Chondrocyte (in vitro differentiated cells): ENCODE measurements around the gene REPS1. TPM values are rescaled to one million over a fixed set of nuclear protein-coding genes. Genes with fewer than 3 reads are reported as not detected.

Experiments
- DNase-seq: peaks from one replicate; pipeline ENCODE4 v3.0.0; 2021; ENCODE audit warnings: mixed read lengths, low spot score
- H3K27ac Mint-ChIP-seq: one replicate; pipeline ENCODE4 v1.8.0; 2021; ENCODE audit warnings: mild to moderate bottlenecking, moderate library complexity, mixed read lengths; ENCODE audit not compliant: unreplicated experiment
- H3K27me3 Mint-ChIP-seq: 2 replicates; pipeline ENCODE4 v1.8.0; 2021; ENCODE audit warnings: low read depth, mixed read lengths
- H3K36me3 Mint-ChIP-seq: 2 replicates; pipeline ENCODE4 v1.8.0; 2021; ENCODE audit warnings: low read depth, mixed read lengths
- H3K4me1 Mint-ChIP-seq: 2 replicates; pipeline ENCODE4 v1.8.0; 2021; ENCODE audit warnings: low read depth, mild to moderate bottlenecking, mixed read lengths
- H3K4me3 Mint-ChIP-seq: one replicate; pipeline ENCODE4 v1.8.0; 2021; ENCODE audit warnings: mild to moderate bottlenecking, moderate library complexity, mixed read lengths; ENCODE audit not compliant: unreplicated experiment
- H3K9me3 Mint-ChIP-seq: 2 replicates; pipeline ENCODE4 v1.8.0; 2021; ENCODE audit warnings: low read depth, mixed read lengths
- total RNA-seq: library from RNA; stranded (reverse); gene quantifications from 3 replicates; pipeline ENCODE4 v1.2.1, GENCODE V29; 2021
- TF ChIP-seq, protein P1 (sequence below): fragments of 200-600 bp; sonication (generic); IDR thresholded peaks from 2 replicates; pipeline ENCODE4 v1.5.0; 2021; ENCODE audit warnings: antibody characterized with exemption, mild to moderate bottlenecking, moderate library complexity

The REPS1 gene
- total RNA-seq, 1 donor from 2014 or later = 26.5 TPM

DNA sequence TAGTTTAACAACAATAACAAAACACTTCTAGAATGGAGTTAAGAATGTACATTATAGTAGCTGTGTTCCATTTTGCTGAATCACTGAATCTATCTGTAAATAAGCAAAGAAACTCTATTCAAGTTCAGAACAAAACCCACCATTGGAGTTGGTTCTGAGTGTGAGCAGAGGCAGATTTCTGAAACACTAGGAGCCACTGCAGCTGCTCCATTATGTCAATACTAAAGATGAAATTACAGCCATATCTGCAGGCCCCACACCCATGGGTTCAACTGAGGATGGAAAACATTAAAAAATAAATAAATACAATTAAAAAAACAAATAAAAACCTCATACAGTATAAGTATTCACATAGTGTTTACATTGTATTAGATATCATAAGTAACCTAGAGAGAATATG lies 91.0 kb downstream of the REPS1 start:
- TF ChIP-seq, protein P1, sequence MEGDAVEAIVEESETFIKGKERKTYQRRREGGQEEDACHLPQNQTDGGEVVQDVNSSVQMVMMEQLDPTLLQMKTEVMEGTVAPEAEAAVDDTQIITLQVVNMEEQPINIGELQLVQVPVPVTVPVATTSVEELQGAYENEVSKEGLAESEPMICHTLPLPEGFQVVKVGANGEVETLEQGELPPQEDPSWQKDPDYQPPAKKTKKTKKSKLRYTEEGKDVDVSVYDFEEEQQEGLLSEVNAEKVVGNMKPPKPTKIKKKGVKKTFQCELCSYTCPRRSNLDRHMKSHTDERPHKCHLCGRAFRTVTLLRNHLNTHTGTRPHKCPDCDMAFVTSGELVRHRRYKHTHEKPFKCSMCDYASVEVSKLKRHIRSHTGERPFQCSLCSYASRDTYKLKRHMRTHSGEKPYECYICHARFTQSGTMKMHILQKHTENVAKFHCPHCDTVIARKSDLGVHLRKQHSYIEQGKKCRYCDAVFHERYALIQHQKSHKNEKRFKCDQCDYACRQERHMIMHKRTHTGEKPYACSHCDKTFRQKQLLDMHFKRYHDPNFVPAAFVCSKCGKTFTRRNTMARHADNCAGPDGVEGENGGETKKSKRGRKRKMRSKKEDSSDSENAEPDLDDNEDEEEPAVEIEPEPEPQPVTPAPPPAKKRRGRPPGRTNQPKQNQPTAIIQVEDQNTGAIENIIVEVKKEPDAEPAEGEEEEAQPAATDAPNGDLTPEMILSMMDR = no peak
- Mint-ChIP-seq H3K27me3 (no peaks in the 10 kb centered on the region), H3K4me3 (no peak overlapping the region), H3K4me1 (no peaks in the 10 kb centered on the region), H3K9me3 (no peaks in the 10 kb centered on the region), H3K27ac (no peak overlapping the region), H3K36me3 (peaks cover 14% of the 10 kb centered on the region)
- DNase-seq = no peak

DNA sequence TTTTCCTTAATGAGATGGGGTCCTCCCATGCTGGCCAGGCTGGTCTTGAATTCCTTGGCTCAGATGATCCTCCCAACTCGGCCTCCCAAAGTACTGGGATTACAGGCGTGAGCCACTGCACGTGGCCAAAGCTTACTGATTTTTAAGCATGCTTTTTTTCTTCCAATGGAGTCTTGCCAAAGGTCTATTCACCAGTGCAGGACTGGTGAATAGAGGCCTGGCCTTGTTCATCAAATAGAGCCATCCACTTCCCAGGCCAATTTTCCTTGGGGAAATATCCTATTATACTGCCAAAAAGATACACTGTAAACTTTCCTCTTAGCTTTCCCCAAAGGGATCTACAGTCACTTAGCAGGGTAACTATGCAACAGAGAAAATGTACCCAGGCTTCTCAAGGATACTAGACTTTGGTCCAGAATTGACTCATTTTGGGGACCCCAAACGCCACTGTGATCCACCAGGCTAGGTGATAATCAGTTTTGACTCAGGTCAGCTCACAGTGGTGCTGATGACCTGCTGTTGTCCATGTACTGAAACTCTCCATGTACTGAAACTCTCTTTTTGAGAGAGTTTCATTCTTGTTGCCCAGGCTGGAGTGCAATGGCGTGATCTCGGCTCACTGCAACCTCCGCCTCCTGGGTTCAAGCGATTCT lies 91.8 kb downstream of the REPS1 start:
- TF ChIP-seq, protein P1 = no peak
- Mint-ChIP-seq H3K27me3 (no peaks in the 10 kb centered on the region), H3K4me3 (no peak overlapping the region), H3K27ac (no peak overlapping the region), H3K4me1 (no peaks in the 10 kb centered on the region), H3K9me3 (peaks cover 4% of the 10 kb centered on the region), H3K36me3 (peaks cover 13% of the 10 kb centered on the region)
- DNase-seq = no peak

DNA sequence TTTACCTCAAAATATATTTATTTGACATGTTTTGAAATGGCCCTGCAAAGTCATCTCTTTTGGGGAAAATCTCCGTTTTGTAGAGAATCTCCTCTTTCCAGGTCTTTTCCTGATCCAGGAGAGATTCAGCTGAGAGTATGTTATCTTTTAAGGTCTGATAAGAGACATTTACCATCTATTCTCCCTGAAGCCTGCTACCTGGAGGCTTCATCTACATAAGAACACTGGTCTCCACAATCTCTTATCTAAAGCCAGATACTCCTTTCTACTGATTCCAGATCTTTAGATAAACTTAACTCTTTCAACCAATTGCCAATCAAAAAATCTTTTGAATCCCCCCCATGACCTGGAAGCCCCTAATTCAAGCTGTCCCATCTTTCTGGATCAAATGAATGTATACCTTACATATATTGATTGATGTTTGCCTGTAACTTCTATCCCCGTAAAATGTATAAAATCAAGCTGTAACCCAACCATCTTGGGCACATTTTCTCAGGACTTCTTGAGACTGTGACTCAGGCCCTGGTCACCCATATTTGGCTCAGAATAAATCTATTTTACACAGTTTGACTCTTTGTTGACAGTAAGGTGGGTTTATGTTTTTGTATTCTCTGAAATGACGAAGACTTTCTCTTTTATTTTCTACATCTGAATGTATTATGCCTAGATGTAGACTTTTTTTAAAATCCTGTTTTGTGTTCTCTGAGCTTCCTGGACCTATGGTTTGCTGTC lies 96.6 kb downstream of the REPS1 start:
- DNase-seq = no peak
- no peak overlapping the region for H3K27ac Mint-ChIP-seq

DNA sequence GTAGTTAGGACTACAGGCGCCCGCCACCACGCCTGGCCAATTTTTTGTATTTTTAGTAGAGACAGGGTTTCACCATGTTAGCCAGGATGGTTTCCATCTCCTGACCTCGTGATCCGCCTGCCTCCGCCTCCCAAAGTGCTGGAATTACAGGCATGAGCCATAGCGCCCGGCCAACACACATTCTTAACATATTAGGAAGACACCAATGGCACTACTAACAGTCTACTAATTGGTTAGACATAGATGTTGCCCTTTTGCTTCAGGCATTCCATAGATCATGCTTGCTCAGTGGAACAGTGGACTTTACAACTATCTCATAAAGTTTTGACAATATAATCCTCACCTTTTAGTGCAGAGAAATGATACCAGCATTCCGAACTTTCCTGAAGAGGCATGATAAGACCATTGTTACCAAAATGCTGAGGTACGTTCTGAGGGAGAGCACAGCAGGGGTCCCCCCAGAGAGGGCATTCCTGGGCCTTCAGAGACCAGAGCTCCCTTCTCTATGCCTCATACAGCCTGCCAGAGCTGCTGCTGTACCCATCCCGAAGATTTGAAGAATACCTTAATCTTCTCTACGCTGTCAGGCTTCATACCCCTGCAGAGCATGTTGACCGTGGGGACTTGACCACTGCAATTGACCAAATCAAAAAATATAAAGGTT lies 102.8 kb downstream of the REPS1 start:
- Mint-ChIP-seq H3K27ac (no peak overlapping the region), H3K36me3 (peaks cover 2% of the 10 kb centered on the region), H3K4me1 (no peaks in the 10 kb centered on the region), H3K4me3 (no peak overlapping the region), H3K27me3 (no peaks in the 10 kb centered on the region), H3K9me3 (no peaks in the 10 kb centered on the region)
- TF ChIP-seq, protein P1 = no peak
- no peak for DNase-seq

More for the DNA sequence above, 96.6 kb downstream of the REPS1 start:
- Mint-ChIP-seq H3K4me3 (no peak overlapping the region), H3K9me3 (peaks cover 7% of the 10 kb centered on the region), H3K4me1 (no peaks in the 10 kb centered on the region), H3K36me3 (peaks cover 2% of the 10 kb centered on the region), H3K27me3 (no peaks in the 10 kb centered on the region)
- TF ChIP-seq, protein P1 = no peak

DNA sequence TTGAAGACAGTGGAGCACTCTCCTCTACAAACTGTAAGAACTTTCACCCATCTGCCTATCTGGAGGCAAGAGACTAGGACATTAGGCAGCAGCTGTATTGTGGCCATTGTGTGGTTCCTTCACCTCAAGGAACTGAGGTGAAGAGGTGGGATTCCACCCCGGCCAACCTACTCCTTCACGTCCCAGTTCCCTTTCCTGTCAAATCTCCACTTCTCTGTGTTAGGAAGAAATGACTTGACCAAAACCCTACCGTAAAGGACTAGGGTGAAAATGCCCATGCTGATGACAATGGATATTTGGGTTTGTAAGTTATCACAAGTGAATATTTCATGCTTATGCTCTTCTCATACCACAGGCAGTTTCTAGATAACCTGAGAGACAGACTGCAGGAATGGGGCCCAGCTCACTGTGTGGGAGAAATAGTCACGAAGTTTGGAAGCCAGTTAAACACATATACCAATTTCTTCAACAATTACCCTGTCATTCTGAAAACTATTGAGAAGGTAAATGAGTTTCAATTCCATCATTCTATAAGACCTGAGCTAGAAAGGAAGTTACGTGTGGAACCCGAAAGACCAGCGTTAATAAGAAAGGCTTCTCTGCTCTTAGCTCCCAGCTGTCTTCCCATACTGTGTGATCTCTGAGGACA lies 105.6 kb downstream of the REPS1 start:
- DNase-seq = no peak
- no peaks in the 10 kb centered on the region for H3K4me1 Mint-ChIP-seq
- H3K36me3 Mint-ChIP-seq = peaks cover 2% of the 10 kb centered on the region
- H3K9me3 Mint-ChIP-seq = no peaks in the 10 kb centered on the region
- no peak overlapping the region for H3K4me3 Mint-ChIP-seq
- H3K27me3 Mint-ChIP-seq = no peaks in the 10 kb centered on the region
- no peak overlapping the region for H3K27ac Mint-ChIP-seq
- TF ChIP-seq, protein P1 = no peak
